SU-DHL-6 (cell line): ENCODE results near the gene PA2G4.

Source experiments
- H2AFZ ChIP-seq: fragments of 200-600 bp; sonication (generic); 2 replicates; pipeline ENCODE4 v1.6.1; 2014; ENCODE audit warnings: low read depth, mild to moderate bottlenecking, moderate library complexity, mixed read lengths, antibody characterized with exemption, low read length; ENCODE audit not compliant: severe bottlenecking
- H3F3A ChIP-seq: fragments of 200-600 bp; shearing (Covaris generic); 2 replicates; pipeline ENCODE4 v1.6.0; 2016; ENCODE audit warnings: antibody characterized with exemption, mild to moderate bottlenecking; ENCODE audit not compliant: insufficient read depth
- H3K27ac ChIP-seq: fragments of 200-600 bp; sonication (generic); 2 replicates; pipeline ENCODE4 v1.5.1; 2016; ENCODE audit warnings: low read depth, mild to moderate bottlenecking, low read length, moderate library complexity, mixed read lengths
- H3K27me3 ChIP-seq: fragments of 200-600 bp; sonication (generic), shearing (Covaris generic); 2 replicates; pipeline ENCODE4 v1.6.0; 2014; ENCODE audit warnings: mild to moderate bottlenecking, low read length
- H3K36me3 ChIP-seq: fragments of 200-600 bp; sonication (generic); 2 replicates; pipeline ENCODE4 v1.6.1; 2014; ENCODE audit warnings: mild to moderate bottlenecking, low read length, mixed read lengths
- H3K4me2 ChIP-seq: fragments of 300-600, 200-600 bp; shearing (Covaris generic), sonication (generic); 2 replicates; pipeline ENCODE4 v1.6.0; 2014; ENCODE audit warnings: low read length, low read depth, mild to moderate bottlenecking; ENCODE audit not compliant: poor library complexity, severe bottlenecking
- H3K4me3 ChIP-seq: fragments of 200-600 bp; sonication (generic); 2 replicates; pipeline ENCODE4 v1.5.1; 2014; ENCODE audit warnings: antibody characterized with exemption, low read length, mild to moderate bottlenecking, mixed read lengths; ENCODE audit not compliant: insufficient read depth, poor library complexity, severe bottlenecking
- H3K79me2 ChIP-seq: fragments of 200-600 bp; sonication (generic); 2 replicates; pipeline ENCODE4 v1.6.1; 2014; ENCODE audit warnings: mild to moderate bottlenecking, low read length, moderate library complexity; ENCODE audit not compliant: insufficient read depth
- H3K9ac ChIP-seq: fragments of 200-600 bp; sonication (generic); 2 replicates; pipeline ENCODE4 v1.7.0; 2014; ENCODE audit warnings: mild to moderate bottlenecking, low read length
- H3K9me2 ChIP-seq: fragments of 200-600 bp; sonication (generic); replicated peaks from 2 replicates; pipeline ENCODE4 v1.6.1; 2014; ENCODE audit warnings: low read length; ENCODE audit not compliant: insufficient read depth
- H3K9me3 ChIP-seq: fragments of 200-600 bp; sonication (generic); 2 replicates; pipeline ENCODE4 v1.6.1; 2014; ENCODE audit warnings: low read length, mixed read lengths; ENCODE audit not compliant: insufficient read depth
- H4K20me1 ChIP-seq: fragments of 200-600 bp; sonication (generic); 2 replicates; pipeline ENCODE4 v1.6.1; 2014; ENCODE audit warnings: low read depth, mild to moderate bottlenecking, antibody characterized with exemption, low read length, moderate library complexity, mixed read lengths
- CTCF ChIP-seq: fragments of 200-600 bp; sonication (generic); IDR thresholded peaks from one replicate; pipeline ENCODE4 v1.5.1; 2017; ENCODE audit warnings: antibody characterized with exemption, mild to moderate bottlenecking, low read length, moderate library complexity; ENCODE audit not compliant: insufficient read depth, poor library complexity, severe bottlenecking
- EZH2phosphoT487 ChIP-seq: fragments of 200-600 bp; sonication (generic), shearing (Covaris generic); conservative IDR thresholded peaks from 2 replicates; pipeline ENCODE4 v1.6.1; 2018; ENCODE audit warnings: mild to moderate bottlenecking, antibody characterized with exemption, low read length, moderate library complexity, mixed read lengths

PA2G4 gene

GRCh38 chr12:56101045-56101444 lies 3.3 kb upstream of the PA2G4 start:
- H3K9ac ChIP-seq = no peak overlapping the region
- H3K9me2 ChIP-seq = no peaks in the 10 kb centered on the region
- TF ChIP-seq EZH2phosphoT487 (no peak), CTCF (no peak)
- no peaks in the 10 kb centered on the region for H4K20me1 ChIP-seq
- H3K4me2 ChIP-seq = no peak overlapping the region
- no peaks in the 10 kb centered on the region for H3K36me3 ChIP-seq
- peaks cover 10% of the 10 kb centered on the region; the same call in 1 of the 2 replicates for H3F3A ChIP-seq
- no peaks in the 10 kb centered on the region for H3K27me3 ChIP-seq
- no peaks in the 10 kb centered on the region for H3K9me3 ChIP-seq
- no peak overlapping the region for H2AFZ ChIP-seq
- H3K27ac ChIP-seq = no peak overlapping the region
- no peak overlapping the region for H3K4me3 ChIP-seq
- peaks cover 17% of the 10 kb centered on the region for H3K79me2 ChIP-seq

- Histone ChIP-seq H4K20me1 (peaks cover 9% of the 10 kb centered on the region; the same call in 1 of the 2 replicates), H3K27me3 (no peaks in the 10 kb centered on the region), H3K4me3 (no peak overlapping the region), H3K79me2 (peaks cover 33% of the 10 kb centered on the region), H3K27ac (no peak overlapping the region), H3K9ac (0 out of 2 replicates have a peak overlapping the region, but pooled peaks have one; percentile 100), H3K4me2 (peak overlapping the region; percentile 84), H3K9me2 (no peaks in the 10 kb centered on the region), H3K36me3 (peaks cover 12% of the 10 kb centered on the region), H3K9me3 (no peaks in the 10 kb centered on the region), H3F3A (peaks cover 18% of the 10 kb centered on the region), H2AFZ (no peak overlapping the region)
- TF ChIP-seq CTCF = no peak
- no peak for TF ChIP-seq EZH2phosphoT487
These were observed 1.7 kb upstream of the PA2G4 start for GRCh38 chr12:56102683-56103065.

GRCh38 chr12:56103066-56103711 lies 1.2 kb upstream of the PA2G4 start:
- H3K36me3 ChIP-seq = peaks cover 17% of the 10 kb centered on the region
- peaks cover 39% of the 10 kb centered on the region for H3K79me2 ChIP-seq
- H2AFZ ChIP-seq = peak overlapping the region; percentile 95

GRCh38 chr12:56103823-56104108 lies 593 bp upstream of the PA2G4 start:
- H3K36me3 ChIP-seq = peaks cover 22% of the 10 kb centered on the region

More at GRCh38 chr12:56103066-56103711, 1.2 kb upstream of the PA2G4 start:
- no peaks in the 10 kb centered on the region for H3K9me2 ChIP-seq
- peak overlapping the region; percentile 84 for H3K4me2 ChIP-seq
- peak overlapping the region; percentile 100 for H3K9ac ChIP-seq
- peak overlapping the region; percentile 72; the same call in 1 of the 2 replicates for H3K27ac ChIP-seq
- H3F3A ChIP-seq = peaks cover 18% of the 10 kb centered on the region
- TF ChIP-seq EZH2phosphoT487 = no peak
- peak overlapping the region; percentile 86 for H3K4me3 ChIP-seq
- H3K9me3 ChIP-seq = no peaks in the 10 kb centered on the region
- peaks cover 9% of the 10 kb centered on the region; the same call in 1 of the 2 replicates for H4K20me1 ChIP-seq
- no peaks in the 10 kb centered on the region for H3K27me3 ChIP-seq

More at GRCh38 chr12:56103823-56104108, 593 bp upstream of the PA2G4 start:
- Histone ChIP-seq H3K9ac (peak overlapping the region; percentile 100), H3F3A (peaks cover 18% of the 10 kb centered on the region), H3K79me2 (peaks cover 40% of the 10 kb centered on the region), H3K9me2 (no peaks in the 10 kb centered on the region), H3K4me2 (peak overlapping the region; percentile 84), H3K4me3 (peak overlapping the region; percentile 86), H3K27ac (peak overlapping the region; percentile 72), H4K20me1 (peaks cover 9% of the 10 kb centered on the region; the same call in 1 of the 2 replicates), H3K27me3 (no peaks in the 10 kb centered on the region), H2AFZ (peak overlapping the region; percentile 95), H3K9me3 (no peaks in the 10 kb centered on the region)
- no peak for TF ChIP-seq CTCF
- TF ChIP-seq EZH2phosphoT487 = no peak
